Immature natural killer cell (primary cell): ENCODE measurements around the gene EPOP. TPM values are rescaled to one million over a fixed set of nuclear protein-coding genes. Genes with fewer than 3 reads are reported as not detected.
"Not testable (repeated sequence)": the region's sequence is repeated elsewhere in the genome, so short reads cannot be mapped to it uniquely, and the experiment has no call there.

Experiments
- DNase-seq, 3 donors: peaks; one replicate each; pipeline ENCODE4 v3.0.0; 2022; ENCODE audit warnings: mixed read lengths in 1 of 3
- H3K27ac Mint-ChIP-seq, 6 donors: one replicate each; pipeline ENCODE4 v1.8.0; 2020; ENCODE audit warnings: mixed read lengths in 6 of 6, mild to moderate bottlenecking in 5 of 6, inconsistent platforms in 4 of 6, moderate library complexity in 3 of 6
- H3K27me3 Mint-ChIP-seq, 3 donors: one replicate each; pipeline ENCODE4 v1.8.0; 2020 to 2021; ENCODE audit warnings: low read depth in 3 of 3, mild to moderate bottlenecking in 3 of 3, mixed read lengths in 3 of 3, moderate library complexity in 3 of 3, inconsistent platforms in 1 of 3
- H3K36me3 Mint-ChIP-seq, 3 donors: one replicate each; pipeline ENCODE4 v1.8.0; 2020; ENCODE audit warnings: mixed read lengths in 3 of 3, inconsistent platforms in 2 of 3, mild to moderate bottlenecking in 2 of 3
- H3K4me1 Mint-ChIP-seq, 2 donors: one replicate each; pipeline ENCODE4 v1.8.0; 2020; ENCODE audit warnings: inconsistent platforms in 2 of 2, mild to moderate bottlenecking in 2 of 2, mixed read lengths in 2 of 2, moderate library complexity in 1 of 2
- H3K4me3 Mint-ChIP-seq, 5 donors: one replicate each; pipeline ENCODE4 v1.8.0; 2020; ENCODE audit warnings: mild to moderate bottlenecking in 5 of 5, mixed read lengths in 5 of 5, inconsistent platforms in 3 of 5, moderate library complexity in 3 of 5
- H3K9me3 Mint-ChIP-seq, 6 donors: one replicate each; pipeline ENCODE4 v1.8.0; 2020; ENCODE audit warnings: mild to moderate bottlenecking in 6 of 6, mixed read lengths in 6 of 6, inconsistent platforms in 4 of 6, moderate library complexity in 3 of 6
- polyA plus RNA-seq, 3 donors: library from polyadenylated mRNA; unstranded; fragments of 300-500 nt; fragmentation: Illumina TruSeq; gene quantifications; one replicate each; pipeline ENCODE4 v1.2.3, GENCODE V29; 2021

Gene EPOP
- polyA plus RNA-seq, 3 donors from 2014 or later: not detected

DNA sequence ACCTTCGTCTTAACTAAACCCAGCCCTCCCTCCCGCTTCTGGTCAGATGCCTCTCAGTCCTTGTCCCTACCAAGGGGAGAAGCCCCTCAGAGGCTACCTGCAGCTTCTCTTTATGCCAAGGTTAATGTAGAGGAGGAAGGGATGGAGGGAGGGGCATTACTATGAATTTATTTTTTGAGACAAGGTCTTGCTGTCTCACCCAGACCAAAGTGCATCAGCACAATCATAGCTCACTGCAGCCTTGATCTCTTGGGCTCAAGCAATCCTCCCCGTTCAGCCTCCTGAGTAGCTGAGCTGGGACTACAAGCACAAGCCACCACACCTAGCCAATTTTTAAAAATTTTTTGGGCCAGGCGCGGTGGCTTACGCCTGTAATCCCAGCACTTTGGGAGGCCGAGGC lies 15.3 kb downstream of the EPOP start:
- no peak overlapping the region for H3K4me3 Mint-ChIP-seq

DNA sequence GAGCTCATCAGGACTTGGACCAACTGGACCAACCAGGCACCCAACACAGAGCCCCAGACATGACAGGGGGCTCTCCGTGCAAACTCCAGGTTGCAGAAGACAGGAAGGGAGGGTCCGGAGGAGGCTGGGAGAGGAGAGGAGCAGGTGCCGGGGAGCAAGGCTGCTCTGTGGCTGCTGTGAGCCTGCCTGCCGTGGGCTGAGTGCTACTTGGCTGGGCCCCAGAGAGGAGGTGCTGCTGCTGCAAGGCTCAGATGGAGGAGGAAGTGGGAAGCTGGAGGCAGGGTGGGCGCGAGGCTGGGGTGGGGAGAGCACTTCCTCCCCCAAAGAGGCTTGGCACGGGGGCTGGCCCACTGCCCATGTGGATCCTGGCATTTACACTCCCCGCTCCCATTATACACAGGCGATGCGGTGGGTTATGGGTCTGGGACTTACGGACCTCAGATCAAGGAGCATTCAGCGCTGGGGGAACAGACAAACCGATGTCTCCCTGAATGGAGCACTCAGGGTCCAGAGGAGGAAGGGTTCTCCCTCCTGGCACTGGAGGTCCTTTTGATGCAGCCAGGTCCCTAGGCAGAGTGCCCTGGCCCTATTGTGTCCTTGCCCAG lies 15.9 kb downstream of the EPOP start:
- Mint-ChIP-seq H3K4me3 (no peak overlapping the region), H3K36me3 (no peaks in the 10 kb centered on the region)

More for the DNA sequence above, 15.3 kb downstream of the EPOP start:
- DNase-seq: no peak
- Mint-ChIP-seq H3K27ac (no peak overlapping the region), H3K4me1 (peaks cover 0 to 2% of the 10 kb centered on the region in 2 donors), H3K9me3 (peaks cover 0 to 3% (median 0%) of the 10 kb centered on the region in 6 donors), H3K36me3 (no peaks in the 10 kb centered on the region), H3K27me3 (peaks cover 0 to 12% (median 11%) of the 10 kb centered on the region in 3 donors)

DNA sequence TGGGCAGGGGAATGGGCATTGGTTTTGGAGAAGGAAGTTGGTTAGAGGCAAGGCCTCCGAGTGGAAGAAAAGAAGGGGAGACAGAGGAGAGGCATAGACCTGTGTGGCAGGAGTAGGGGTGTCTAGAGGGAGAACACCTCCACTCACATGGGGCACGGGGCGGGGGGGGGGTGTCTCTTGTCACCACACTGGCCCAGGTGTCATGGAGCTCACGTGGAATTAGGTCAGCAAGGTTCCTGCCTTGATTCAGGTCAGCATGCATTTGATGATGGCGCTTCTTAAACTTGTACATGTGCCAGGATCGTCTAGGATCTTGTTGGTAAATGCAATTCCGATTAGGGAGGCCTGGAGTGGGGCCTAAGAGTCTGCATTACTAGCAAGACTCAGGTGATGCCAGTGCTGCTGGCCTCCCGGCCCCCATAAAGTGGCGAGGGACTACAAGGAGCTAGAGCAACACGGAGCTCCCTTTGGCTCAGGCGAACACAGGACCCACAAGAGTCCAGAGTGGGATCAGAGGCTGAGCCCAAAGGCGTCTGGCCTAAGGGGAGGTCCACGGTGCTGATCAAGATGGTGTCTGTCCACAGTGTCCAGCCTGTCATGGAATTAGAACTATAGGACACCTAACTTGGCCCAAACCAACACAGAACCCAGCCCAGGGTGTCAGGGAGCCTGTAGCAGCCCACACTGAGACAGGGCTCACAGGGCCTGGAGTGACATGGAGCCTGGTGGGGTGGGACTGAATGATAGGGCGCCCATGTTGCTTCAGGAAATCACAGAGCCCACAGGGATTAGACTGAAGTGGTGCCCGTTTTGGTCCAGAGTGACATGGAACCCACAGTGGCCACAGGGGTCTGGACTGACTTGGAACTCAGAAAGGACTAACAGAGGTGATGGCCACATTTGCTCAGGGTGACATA lies 16.7 kb downstream of the EPOP start:
- Mint-ChIP-seq H3K27me3 (peaks cover 2 to 15% (median 11%) of the 10 kb centered on the region in 3 donors), H3K9me3 (peaks cover 0 to 3% (median 0%) of the 10 kb centered on the region in 6 donors), H3K27ac (no peak overlapping the region), H3K4me3 (no peak overlapping the region), H3K36me3 (no peaks in the 10 kb centered on the region), H3K4me1 (peaks cover 0 to 2% of the 10 kb centered on the region in 2 donors)
- DNase-seq: no peak

More for the DNA sequence above, 15.9 kb downstream of the EPOP start:
- no peak for DNase-seq
- H3K27me3 Mint-ChIP-seq: peaks cover 2 to 10% (median 8%) of the 10 kb centered on the region in 3 donors
- H3K4me1 Mint-ChIP-seq: peaks cover 0 to 2% of the 10 kb centered on the region in 2 donors
- peaks cover 0 to 3% (median 0%) of the 10 kb centered on the region in 6 donors for H3K9me3 Mint-ChIP-seq
- H3K27ac Mint-ChIP-seq: no peak overlapping the region

DNA sequence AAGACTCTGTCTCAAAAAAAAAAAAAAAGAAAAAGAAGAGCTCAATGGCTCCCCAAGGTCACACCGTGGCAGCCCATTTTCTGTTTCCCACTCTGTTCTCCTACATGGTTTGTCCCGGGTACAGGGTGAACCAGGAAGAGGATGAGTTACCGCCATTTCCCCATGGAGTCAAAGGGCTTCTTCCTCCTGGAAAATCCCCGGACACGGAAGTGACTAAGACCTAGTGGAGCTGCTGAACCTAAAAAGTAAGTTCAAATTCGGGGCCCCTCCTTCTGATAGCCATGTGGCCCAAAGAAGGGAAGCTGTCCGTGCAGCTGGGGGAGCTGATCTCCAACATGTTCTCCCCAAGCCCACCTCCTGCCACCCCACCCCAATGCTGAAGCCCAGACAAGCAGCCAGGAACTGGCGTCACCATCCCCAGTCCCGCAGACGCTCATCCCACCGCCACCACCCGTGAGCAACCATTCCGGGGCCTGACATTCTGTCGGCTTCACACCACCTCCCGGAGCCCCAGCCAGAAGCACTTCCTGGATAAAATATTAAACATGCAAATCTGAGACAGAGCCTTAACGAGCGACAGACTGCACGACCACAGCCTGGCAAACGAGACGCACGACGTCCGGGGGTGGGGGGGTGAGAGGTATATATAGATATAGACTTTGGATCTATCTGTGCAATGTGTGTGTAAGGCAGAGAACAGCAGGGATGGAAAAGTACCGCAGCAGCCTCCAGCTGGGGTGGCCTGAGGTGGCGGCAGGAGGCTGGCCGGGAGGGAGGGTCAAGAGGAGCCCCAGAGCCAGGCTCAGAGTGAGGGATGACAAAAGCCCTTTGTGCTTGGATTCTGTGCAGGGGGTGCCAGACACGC lies 17.6 kb downstream of the EPOP start:
- Mint-ChIP-seq H3K27me3 (peaks cover 2 to 16% (median 10%) of the 10 kb centered on the region in 3 donors), H3K9me3 (peaks cover 0 to 2% (median 0%) of the 10 kb centered on the region in 6 donors), H3K4me1 (peaks cover 0 to 2% of the 10 kb centered on the region in 2 donors), H3K4me3 (no peak overlapping the region), H3K36me3 (no peaks in the 10 kb centered on the region), H3K27ac (peak overlapping the region in 1 of 6 donors; percentile 57)
- peak in 1 of 3 donors; percentile 23 for DNase-seq

DNA sequence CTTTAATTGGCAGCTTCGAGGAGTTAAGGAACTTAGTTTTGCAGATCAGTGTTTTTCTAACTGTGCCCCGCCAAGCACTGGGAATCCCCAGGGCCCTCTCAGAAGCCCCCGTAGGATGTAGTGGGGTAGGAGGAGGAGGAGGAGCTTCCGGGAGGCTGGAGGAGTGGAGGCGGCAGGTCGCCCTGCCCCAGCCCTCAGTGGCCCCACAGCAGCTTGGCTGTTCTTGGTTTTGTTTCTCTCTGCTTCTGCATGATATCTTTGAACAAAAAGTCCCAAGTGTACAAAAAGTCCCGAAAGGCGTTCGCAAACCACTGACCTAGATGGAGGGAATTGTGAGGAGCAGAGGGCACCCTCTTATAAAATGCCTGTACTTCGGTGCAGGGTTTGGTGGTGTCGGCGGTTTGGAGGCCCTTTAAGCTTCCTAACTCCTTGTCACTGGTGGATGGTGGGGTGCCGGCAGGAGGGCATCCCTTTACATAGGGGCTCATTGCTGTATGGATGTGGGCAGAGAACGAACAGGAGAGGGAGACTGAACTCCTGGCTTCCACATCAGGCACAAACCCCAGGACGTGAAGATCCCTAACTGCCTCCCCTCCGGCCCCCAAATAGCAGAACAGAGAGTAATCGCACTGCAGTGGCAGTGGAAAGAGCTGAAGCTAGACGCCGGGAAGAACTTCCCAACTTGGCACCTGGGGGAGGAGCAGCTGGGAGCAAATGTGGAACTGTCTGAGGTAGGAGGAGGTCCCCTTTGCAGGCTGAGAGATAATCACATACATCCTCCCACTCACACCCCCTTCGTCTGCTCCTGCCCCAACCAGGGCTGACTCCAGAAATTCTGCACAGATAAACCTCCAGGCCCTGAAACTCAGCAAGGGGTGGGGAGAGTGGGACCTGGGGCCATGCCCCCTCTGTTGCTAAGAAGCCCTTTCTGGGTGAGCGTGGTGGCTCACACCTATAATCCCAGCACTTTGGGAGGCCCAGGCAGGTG lies 20.1 kb downstream of the EPOP start:
- DNase-seq: no peak
- Mint-ChIP-seq H3K4me1 (peaks cover 0 to 2% of the 10 kb centered on the region in 2 donors), H3K4me3 (no peak overlapping the region), H3K36me3 (no peaks in the 10 kb centered on the region), H3K27me3 (peaks cover 2 to 15% (median 13%) of the 10 kb centered on the region in 3 donors), H3K9me3 (peaks cover 0 to 2% (median 0%) of the 10 kb centered on the region in 6 donors), H3K27ac (no peak overlapping the region)

DNA sequence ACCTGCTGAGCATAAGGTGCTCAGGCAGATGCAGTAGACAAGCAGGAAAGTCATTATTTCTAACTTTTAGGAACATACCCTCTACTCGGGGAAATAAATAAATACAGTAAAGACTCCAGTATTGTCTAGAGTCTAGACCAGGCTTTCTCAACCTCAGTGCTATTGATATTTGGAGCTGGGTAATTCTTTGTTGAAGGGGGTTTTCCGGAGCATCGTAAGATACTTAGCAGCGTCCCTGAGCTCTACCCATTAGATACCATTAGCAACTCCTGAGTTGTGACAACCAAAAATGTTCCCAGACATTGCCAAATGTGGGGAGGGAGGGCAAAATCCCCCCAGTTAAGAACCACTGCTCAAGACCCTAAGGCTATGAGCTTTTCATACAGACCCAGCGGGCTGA lies 21.1 kb downstream of the EPOP start:
- Mint-ChIP-seq H3K27ac (no peak overlapping the region), H3K4me3 (no peak overlapping the region), H3K36me3 (no peaks in the 10 kb centered on the region), H3K27me3 (peaks cover 2 to 15% (median 13%) of the 10 kb centered on the region in 3 donors), H3K9me3 (peaks cover 0 to 2% (median 0%) of the 10 kb centered on the region in 6 donors), H3K4me1 (peaks cover 0 to 2% of the 10 kb centered on the region in 2 donors)
- no peak for DNase-seq

DNA sequence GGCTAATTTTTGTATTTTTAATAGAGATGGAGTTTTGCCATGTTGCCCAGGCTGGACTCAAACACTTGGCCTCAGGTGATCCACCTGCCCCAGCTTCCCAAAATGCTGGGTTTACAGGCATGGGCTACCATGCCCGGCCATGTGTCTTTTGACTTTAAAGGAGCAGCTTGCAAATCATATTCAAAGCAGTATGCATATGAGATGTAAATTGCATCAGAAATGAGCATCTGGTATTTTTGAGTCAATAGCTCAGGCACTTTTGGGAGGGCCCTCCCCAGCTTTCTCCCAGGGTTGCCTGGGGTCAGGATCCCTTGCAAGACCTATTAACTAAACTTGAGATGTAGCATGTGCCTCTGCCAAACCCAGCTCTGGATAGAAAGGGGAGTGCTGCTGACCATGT lies 21.5 kb downstream of the EPOP start:
- H3K27me3 Mint-ChIP-seq: peaks cover 2 to 15% (median 9%) of the 10 kb centered on the region in 3 donors
- no peaks in the 10 kb centered on the region for H3K36me3 Mint-ChIP-seq
- no peak for DNase-seq
- H3K9me3 Mint-ChIP-seq: peaks cover 0 to 2% (median 0%) of the 10 kb centered on the region in 6 donors
- no peak overlapping the region for H3K27ac Mint-ChIP-seq
- H3K4me3 Mint-ChIP-seq: no peak overlapping the region
- no peaks in the 10 kb centered on the region for H3K4me1 Mint-ChIP-seq

DNA sequence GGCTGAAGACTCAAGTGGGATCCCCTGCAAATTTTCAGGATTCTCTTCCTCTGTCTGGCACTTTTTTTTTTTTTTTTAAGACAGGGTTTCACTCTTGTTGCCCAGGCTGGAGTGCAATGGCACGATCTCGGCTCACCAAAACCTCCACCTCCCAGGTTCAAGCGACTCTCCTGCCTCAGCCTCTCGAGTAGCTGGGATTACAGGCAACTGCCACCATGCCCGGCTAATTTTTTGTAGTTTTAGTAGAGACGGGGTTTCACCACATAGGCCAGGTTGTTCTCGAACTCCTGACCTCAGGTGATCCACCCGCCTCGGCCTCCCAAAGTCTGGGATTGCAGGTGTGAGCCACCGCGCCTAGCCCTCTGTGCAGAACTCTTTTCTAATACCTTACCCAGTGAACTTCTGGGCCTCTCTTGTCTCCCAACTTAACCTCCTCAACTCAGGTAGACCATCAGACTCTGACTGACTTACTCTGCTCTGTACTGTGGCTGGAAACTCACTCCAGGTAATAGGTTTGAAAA lies 24.0 kb downstream of the EPOP start:
- not testable (repeated sequence) for H3K9me3 Mint-ChIP-seq, H3K4me1 Mint-ChIP-seq, H3K27ac Mint-ChIP-seq, DNase-seq, H3K4me3 Mint-ChIP-seq, H3K36me3 Mint-ChIP-seq
- peaks cover 3 to 14% (median 9%) of the 10 kb centered on the region in 3 donors for H3K27me3 Mint-ChIP-seq

DNA sequence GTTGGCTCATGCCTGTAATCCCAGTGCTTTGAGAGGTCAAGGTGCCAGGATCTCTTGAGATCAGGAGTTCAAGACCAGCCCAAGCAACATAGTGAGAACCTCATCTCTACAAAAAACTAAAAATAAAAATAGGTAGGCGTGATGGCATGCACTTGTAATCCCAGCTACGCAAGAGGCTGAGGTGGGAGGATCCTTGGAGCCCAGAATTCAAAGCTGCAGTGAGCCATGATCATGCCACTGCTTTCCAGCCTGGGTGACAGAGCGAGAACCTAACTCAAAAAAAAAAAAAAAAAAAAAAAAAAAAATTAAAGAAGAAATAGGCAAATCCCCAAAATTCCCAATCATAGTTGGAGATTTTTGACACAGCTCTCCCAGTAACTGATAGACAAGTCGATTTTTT lies 36.8 kb downstream of the EPOP start:
- no peaks in the 10 kb centered on the region for H3K4me1 Mint-ChIP-seq
- no peaks in the 10 kb centered on the region for H3K9me3 Mint-ChIP-seq
- H3K27ac Mint-ChIP-seq: no peak overlapping the region
- H3K36me3 Mint-ChIP-seq: no peaks in the 10 kb centered on the region
- peaks cover 7 to 8% (median 7%) of the 10 kb centered on the region in 3 donors for H3K27me3 Mint-ChIP-seq
- no peak for DNase-seq
- no peak overlapping the region for H3K4me3 Mint-ChIP-seq

DNA sequence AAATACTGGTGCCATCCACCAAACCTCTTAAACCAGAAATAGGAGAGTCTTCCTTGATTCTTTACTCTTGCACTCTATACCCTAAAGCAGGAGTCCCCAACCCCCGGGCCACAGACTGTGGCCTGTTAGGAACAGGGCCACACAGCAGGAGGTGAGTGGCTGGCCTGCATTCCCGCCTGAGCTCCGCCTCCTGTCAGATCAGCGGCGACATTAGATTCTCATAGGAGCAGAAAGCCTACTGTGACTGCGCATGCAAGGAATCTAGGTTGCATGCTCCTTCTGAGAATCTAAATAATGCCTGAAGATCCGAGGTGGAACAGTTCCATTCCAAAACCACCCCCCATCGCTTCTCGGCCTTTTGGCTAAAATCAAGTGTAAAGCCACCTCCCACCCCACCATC lies 38.7 kb downstream of the EPOP start:
- Mint-ChIP-seq H3K4me1 (no peaks in the 10 kb centered on the region), H3K9me3 (no peaks in the 10 kb centered on the region), H3K36me3 (no peaks in the 10 kb centered on the region), H3K27me3 (peaks cover 5 to 10% (median 7%) of the 10 kb centered on the region in 3 donors), H3K4me3 (no peak overlapping the region), H3K27ac (no peak overlapping the region)
- no peak for DNase-seq

DNA sequence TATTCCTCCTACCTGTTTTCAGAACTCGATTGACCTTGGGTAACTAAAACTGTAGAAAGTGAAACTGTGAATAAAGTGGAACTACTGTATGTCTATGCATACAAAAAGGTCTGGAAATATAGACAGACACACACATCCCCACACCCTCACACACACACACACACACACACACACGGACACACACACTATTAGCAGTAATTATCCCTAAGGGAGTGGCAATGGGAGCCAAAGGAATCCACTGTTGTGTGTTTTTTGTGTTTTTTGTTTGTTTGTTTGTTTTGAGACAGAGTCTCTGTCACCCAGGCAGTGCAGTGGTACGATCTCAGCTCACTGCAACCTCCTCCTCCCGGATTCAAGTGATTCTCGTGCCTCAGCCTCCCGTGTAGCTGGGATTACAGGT lies 42.4 kb downstream of the EPOP start:
- Mint-ChIP-seq H3K27me3 (peaks cover 2 to 6% (median 4%) of the 10 kb centered on the region in 3 donors), H3K4me1 (no peaks in the 10 kb centered on the region), H3K27ac (no peak overlapping the region), H3K9me3 (no peaks in the 10 kb centered on the region), H3K36me3 (no peaks in the 10 kb centered on the region), H3K4me3 (no peak overlapping the region)
- no peak for DNase-seq

DNA sequence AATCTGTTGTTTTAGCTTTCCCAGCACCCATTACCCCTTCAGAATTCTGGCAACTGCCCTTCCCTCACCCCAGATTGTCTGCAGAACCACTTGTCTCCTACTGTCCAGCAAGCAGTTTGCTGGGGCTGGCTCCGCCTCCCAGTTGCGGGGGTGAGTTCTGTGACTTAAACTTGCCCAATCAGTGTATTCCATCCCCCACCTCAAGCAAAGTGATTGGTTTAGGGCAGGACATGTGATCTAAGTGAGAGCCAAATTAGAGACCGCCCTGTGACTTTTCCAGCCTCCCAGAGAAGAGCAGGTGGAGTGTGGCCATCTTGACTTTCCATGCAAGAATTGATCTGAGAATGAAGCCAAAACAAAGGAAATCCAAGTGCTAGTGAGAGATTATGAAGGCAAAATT lies 46.3 kb downstream of the EPOP start:
- H3K4me3 Mint-ChIP-seq: no peak overlapping the region
- no peak for DNase-seq
- no peaks in the 10 kb centered on the region for H3K9me3 Mint-ChIP-seq
- peaks cover 0 to 11% (median 8%) of the 10 kb centered on the region in 3 donors for H3K27me3 Mint-ChIP-seq
- H3K4me1 Mint-ChIP-seq: no peaks in the 10 kb centered on the region
- H3K36me3 Mint-ChIP-seq: no peaks in the 10 kb centered on the region
- no peak overlapping the region for H3K27ac Mint-ChIP-seq
